HEK293 (cell line): ENCODE results near the gene MYOM3.

Experiments
- CTCF ChIA-PET: fragments of 350-600 bp; formaldehyde crosslinking; extraction: SDS; loops from one replicate; lab custom pipeline; 2021; ENCODE audit warnings: antibody characterized with exemption; lab: Yijun Ruan, JAX
- POLR2A ChIA-PET: fragments of 300-600 bp; formaldehyde crosslinking; extraction: SDS; loops from one replicate; lab custom pipeline; 2020; ENCODE audit warnings: antibody characterized with exemption, inconsistent platforms; lab: Yijun Ruan, JAX
- H3K27ac ChIP-seq: fragments of 200-500 bp; sonication (Bioruptor generic); 2 replicates; pipeline ENCODE4 v1.5.1; 2014; ENCODE audit warnings: low read depth, low read length, control low read depth, inconsistent platforms; ENCODE audit errors: extremely low read depth
- H3K36me3 ChIP-seq, 2 experiments: fragments of 200-500 bp in 1 of 2; sonication (Bioruptor generic) in 1 of 2; 1 replicate in 1 of 2; 2 replicates in 1 of 2; pipeline ENCODE4 v1.5.1; 2014 to 2017; ENCODE audit warnings: inconsistent platforms in 2 of 2, low read length in 2 of 2; ENCODE audit not compliant: control insufficient read depth in 2 of 2, insufficient read depth in 1 of 2
- H3K4me1 ChIP-seq: fragments of 200-500 bp; sonication (Bioruptor generic); 2 replicates; pipeline ENCODE4 v1.5.1; 2014; ENCODE audit warnings: mild to moderate bottlenecking, low read length, inconsistent platforms; ENCODE audit not compliant: control insufficient read depth, insufficient read depth
- H3K4me3 ChIP-seq: 2 replicates; pipeline ENCODE4 v1.5.1; 2011; ENCODE audit warnings: low read depth, mild to moderate bottlenecking, control low read depth, low read length, moderate library complexity
- H3K9me3 ChIP-seq: fragments of 200-500 bp; sonication (Bioruptor generic); 2 replicates; pipeline ENCODE4 v1.5.1; 2014; ENCODE audit warnings: low read depth, low read length, inconsistent platforms; ENCODE audit not compliant: control insufficient read depth, insufficient read depth
- ATF2 ChIP-seq: fragments of 450-650 bp; formaldehyde crosslinking; IDR thresholded peaks from 2 replicates; pipeline ENCODE4 v1.5.1; 2016; ENCODE audit warnings: missing biosample characterization, missing genetic modification characterization, low read depth
- BCL11A ChIP-seq: fragments of 450-650 bp; formaldehyde crosslinking; IDR thresholded peaks from 2 replicates; pipeline ENCODE4 v1.5.1; 2016; ENCODE audit warnings: low read depth, missing biosample characterization, missing genetic modification characterization
- EGR2 ChIP-seq: fragments of 450-650 bp; formaldehyde crosslinking; IDR thresholded peaks from 2 replicates; pipeline ENCODE4 v1.5.1; 2016; ENCODE audit warnings: low read depth, missing biosample characterization, missing genetic modification characterization
- OVOL3 ChIP-seq: fragments of 450-650 bp; formaldehyde crosslinking; IDR thresholded peaks from 2 replicates; pipeline ENCODE4 v1.5.1; 2016; ENCODE audit warnings: missing biosample characterization, missing genetic modification characterization
- PRDM2 ChIP-seq: fragments of 450-650 bp; formaldehyde crosslinking; IDR thresholded peaks from 2 replicates; pipeline ENCODE4 v1.5.1; 2016; ENCODE audit warnings: missing biosample characterization, missing genetic modification characterization, borderline replicate concordance
- TCF7L2 ChIP-seq: IDR thresholded peaks from 2 replicates; pipeline ENCODE4 v1.6.1; 2011; ENCODE audit warnings: low read depth, mild to moderate bottlenecking, inconsistent platforms, low read length, moderate library complexity, borderline replicate concordance
- ZFHX2 ChIP-seq: fragments of 450-650 bp; formaldehyde crosslinking; conservative IDR thresholded peaks from 2 replicates; pipeline ENCODE4 v1.5.1; 2016; ENCODE audit warnings: missing biosample characterization, missing genetic modification characterization
- ZNF169 ChIP-seq: fragments of 450-650 bp; formaldehyde crosslinking; IDR thresholded peaks from 2 replicates; pipeline ENCODE4 v1.5.1; 2016; ENCODE audit warnings: missing biosample characterization, missing genetic modification characterization
- ZNF18 ChIP-seq: fragments of 450-650 bp; formaldehyde crosslinking; IDR thresholded peaks from 2 replicates; pipeline ENCODE4 v1.5.1; 2016; ENCODE audit warnings: missing biosample characterization, missing genetic modification characterization
- ZNF221 ChIP-seq: fragments of 450-650 bp; formaldehyde crosslinking; IDR thresholded peaks from 2 replicates; pipeline ENCODE4 v1.5.1; 2017; ENCODE audit warnings: missing biosample characterization, missing genetic modification characterization, borderline replicate concordance
- ZNF311 ChIP-seq: fragments of 450-650 bp; formaldehyde crosslinking; IDR thresholded peaks from 2 replicates; pipeline ENCODE4 v1.5.1; 2017; ENCODE audit warnings: missing biosample characterization, missing genetic modification characterization, borderline replicate concordance
- ZNF354C ChIP-seq: fragments of 450-650 bp; formaldehyde crosslinking; IDR thresholded peaks from 2 replicates; pipeline ENCODE4 v1.5.1; 2016; ENCODE audit warnings: missing biosample characterization, missing genetic modification characterization, low read depth, borderline replicate concordance
- ZNF518A ChIP-seq: fragments of 450-650 bp; formaldehyde crosslinking; conservative IDR thresholded peaks from 2 replicates; pipeline ENCODE4 v1.5.1; 2016; ENCODE audit warnings: low read depth, missing biosample characterization, missing genetic modification characterization
- ZNF571 ChIP-seq: fragments of 450-650 bp; formaldehyde crosslinking; IDR thresholded peaks from 2 replicates; pipeline ENCODE4 v1.5.0; 2017; ENCODE audit warnings: missing biosample characterization, missing genetic modification characterization
- ZNF585B ChIP-seq: fragments of 450-650 bp; formaldehyde crosslinking; IDR thresholded peaks from 2 replicates; pipeline ENCODE4 v1.5.1; 2016; ENCODE audit warnings: missing biosample characterization, missing genetic modification characterization
- ZNF658 ChIP-seq: fragments of 450-650 bp; formaldehyde crosslinking; IDR thresholded peaks from 2 replicates; pipeline ENCODE4; 2016; ENCODE audit warnings: missing biosample characterization, missing genetic modification characterization
- ZNF701 ChIP-seq: fragments of 450-650 bp; formaldehyde crosslinking; IDR thresholded peaks from 2 replicates; pipeline ENCODE4 v1.5.1; 2016; ENCODE audit warnings: missing biosample characterization, missing genetic modification characterization
- ZNF792 ChIP-seq: fragments of 450-650 bp; formaldehyde crosslinking; IDR thresholded peaks from 2 replicates; pipeline ENCODE4 v1.5.1; 2016; ENCODE audit warnings: missing biosample characterization, missing genetic modification characterization
- ZXDB ChIP-seq: fragments of 450-650 bp; formaldehyde crosslinking; IDR thresholded peaks from 2 replicates; pipeline ENCODE4 v1.5.1; 2016; ENCODE audit warnings: missing biosample characterization, missing genetic modification characterization
- TF ChIP-seq, protein P1 (sequence below): fragments of 450-650 bp; formaldehyde crosslinking; IDR thresholded peaks from 2 replicates; pipeline ENCODE4 v1.5.1; 2016; ENCODE audit warnings: missing biosample characterization, missing genetic modification characterization

The MYOM3 gene

GRCh38 chr1:24111996-24112779, at the start of gene MYOM3:
Gene MYOM3 (minus strand): TSS chr1:24112135. CDS start chr1:24108636, 3,499 bp downstream.
- no peaks in the 10 kb centered on the region for H3K36me3 ChIP-seq
- ChIA-PET POLR2A (interaction anchor here (0.7 to 1.6 kb wide), 2 partner anchors 132 to 153 kb away, joined by 3 to 4 read pairs; partner anchors contain the start of genes PNRC2 and SRSF10), CTCF (interaction anchor here (0.6 to 1.5 kb wide), 20 partner anchors 10 to 341 kb away, joined by 3 to 10 read pairs (median 4); no protein-coding TSS in a partner anchor)
- no peaks in the 10 kb centered on the region for H3K9me3 ChIP-seq
- H3K27ac ChIP-seq = no peak within 1 kb of the TSS
- H3K4me3 ChIP-seq = peak within 1 kb of the TSS; percentile 17
- no peaks in the 10 kb centered on the region for H3K4me1 ChIP-seq
- TF ChIP-seq ZNF221 (tag by site-specific recombination) = no peak
- no peak for TF ChIP-seq ZNF311 (tag by site-specific recombination)
- TF ChIP-seq ZNF169 (tag by site-specific recombination) = no peak
- TF ChIP-seq ZXDB (tag by site-specific recombination) = peak; percentile 22; the same call in 1 of the 2 replicates
- no peak for TF ChIP-seq ZNF585B (tag by site-specific recombination)
- peak; percentile 41; the same call in 1 of the 2 replicates for TF ChIP-seq ZFHX2 (tag by site-specific recombination)
- TF ChIP-seq BCL11A = peak; percentile 59; the same call in 1 of the 2 replicates
- no peak for TF ChIP-seq TCF7L2
- no peak for TF ChIP-seq ZNF18
- 0 out of 2 replicates have a peak, but pooled peaks have one; percentile 45 for TF ChIP-seq ZNF792 (tag by site-specific recombination)
- TF ChIP-seq ZNF354C (tag by site-specific recombination) = no peak
- no peak for TF ChIP-seq ZNF658 (tag by site-specific recombination)
- TF ChIP-seq ZNF518A (tag by site-specific recombination) = no peak
- TF ChIP-seq PRDM2 (tag by site-specific recombination) = 0 out of 2 replicates have a peak, but pooled peaks have one; percentile 47
- TF ChIP-seq OVOL3 (tag by site-specific recombination) = no peak
- TF ChIP-seq EGR2 (tag by site-specific recombination) = no peak
- TF ChIP-seq ZNF701 (tag by site-specific recombination) = no peak
- TF ChIP-seq, protein P1, sequence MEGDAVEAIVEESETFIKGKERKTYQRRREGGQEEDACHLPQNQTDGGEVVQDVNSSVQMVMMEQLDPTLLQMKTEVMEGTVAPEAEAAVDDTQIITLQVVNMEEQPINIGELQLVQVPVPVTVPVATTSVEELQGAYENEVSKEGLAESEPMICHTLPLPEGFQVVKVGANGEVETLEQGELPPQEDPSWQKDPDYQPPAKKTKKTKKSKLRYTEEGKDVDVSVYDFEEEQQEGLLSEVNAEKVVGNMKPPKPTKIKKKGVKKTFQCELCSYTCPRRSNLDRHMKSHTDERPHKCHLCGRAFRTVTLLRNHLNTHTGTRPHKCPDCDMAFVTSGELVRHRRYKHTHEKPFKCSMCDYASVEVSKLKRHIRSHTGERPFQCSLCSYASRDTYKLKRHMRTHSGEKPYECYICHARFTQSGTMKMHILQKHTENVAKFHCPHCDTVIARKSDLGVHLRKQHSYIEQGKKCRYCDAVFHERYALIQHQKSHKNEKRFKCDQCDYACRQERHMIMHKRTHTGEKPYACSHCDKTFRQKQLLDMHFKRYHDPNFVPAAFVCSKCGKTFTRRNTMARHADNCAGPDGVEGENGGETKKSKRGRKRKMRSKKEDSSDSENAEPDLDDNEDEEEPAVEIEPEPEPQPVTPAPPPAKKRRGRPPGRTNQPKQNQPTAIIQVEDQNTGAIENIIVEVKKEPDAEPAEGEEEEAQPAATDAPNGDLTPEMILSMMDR = peak; percentile 78
- no peak for TF ChIP-seq ZNF571 (tag by site-specific recombination)
- no peak for TF ChIP-seq ATF2 (tag by site-specific recombination)
